Lung (tissue), 12 donors: ENCODE data around the gene PALS2. TPM values are rescaled to one million over a fixed set of nuclear protein-coding genes. Genes with fewer than 3 reads are reported as not detected.
A peak's percentile ranks its signal among the peaks of the same experiment; 100 is the strongest.

ENCODE experiments used
- ATAC-seq: fragments of 200-7000 bp; cut with Tn5 transposase; one replicate; pipeline ENCODE4 v1.9.1; 2020; ENCODE audit warnings: moderate number of reproducible peaks; ENCODE audit not compliant: insufficient read depth, low FRiP score
- DNase-seq, 3 donors: peaks; one replicate each; pipeline ENCODE4 v3.0.0-alpha.2; 2013 to 2017
- H3K27ac ChIP-seq, 2 donors: one replicate each; pipeline ENCODE4 v1.5.1; 2013; ENCODE audit warnings: mild to moderate bottlenecking in 2 of 2, moderate library complexity in 2 of 2, control low read depth in 1 of 2, inconsistent platforms in 1 of 2, low read depth in 1 of 2, low read length in 1 of 2
- H3K27me3 ChIP-seq, 3 donors: one replicate each; pipeline ENCODE4 v1.5.1; 2013; ENCODE audit warnings: low read length in 2 of 3; ENCODE audit not compliant: control insufficient read depth in 3 of 3, insufficient read depth in 3 of 3
- H3K36me3 ChIP-seq, 4 donors: one replicate each; pipeline ENCODE4 v1.5.1; 2013; ENCODE audit warnings: low read length in 4 of 4, mild to moderate bottlenecking in 1 of 4, moderate library complexity in 1 of 4; ENCODE audit not compliant: control insufficient read depth in 4 of 4, insufficient read depth in 4 of 4
- H3K4me1 ChIP-seq, 5 donors: one replicate each; pipeline ENCODE4 v1.5.1; 2013; ENCODE audit warnings: low read length in 5 of 5, mild to moderate bottlenecking in 2 of 5, moderate library complexity in 1 of 5; ENCODE audit not compliant: control insufficient read depth in 5 of 5, insufficient read depth in 5 of 5
- H3K4me3 ChIP-seq: one replicate; pipeline ENCODE4 v1.5.1; 2013; ENCODE audit warnings: mild to moderate bottlenecking, control low read depth, moderate library complexity
- H3K9ac ChIP-seq, 2 donors: one replicate each; pipeline ENCODE4 v1.5.1; 2013; ENCODE audit warnings: low read length in 2 of 2, control low read depth in 1 of 2; ENCODE audit not compliant: insufficient read depth in 1 of 2
- H3K9me3 ChIP-seq, 4 donors: one replicate each; pipeline ENCODE4 v1.5.1; 2013; ENCODE audit warnings: low read length in 3 of 4, mild to moderate bottlenecking in 1 of 4, moderate library complexity in 1 of 4; ENCODE audit not compliant: control insufficient read depth in 4 of 4, insufficient read depth in 3 of 4
- WGBS, 2 donors: extraction: QIAGEN DNeasy Blood & Tissue Kit; methylation state at CpG; one replicate each; pipeline ENCODE4 v1.1.7; 2013; 5-methylcytosine and 5-hydroxymethylcytosine counted together
- polyA plus RNA-seq, 2 donors: library from polyadenylated mRNA; stranded (reverse); fragments of 200-250 nt; gene quantifications; one replicate each; pipeline ENCODE4 v1.2.1, GENCODE V29; 2013
- total RNA-seq, 2 donors: library from RNA; depleted of rRNA in 1 of 2; stranded (reverse); fragments of >200 nt in 1 of 2; gene quantifications; one replicate each; pipeline ENCODE4 v1.2.1, GENCODE V29; 2014 to 2021
- TF ChIP-seq, protein P1 (sequence below): IDR thresholded peaks from 2 replicates; pipeline ENCODE4 v1.5.1; 2012; ENCODE audit warnings: mild to moderate bottlenecking; ENCODE audit errors: control extremely low read depth, extremely low read depth
- donor health status: control.
- donor health status: control.
- donor health status: Bipolar disorder and iron deficiency.
- donor health status: healthy.
- donor health status: DM: yes; HTN: yes; CAD: no.

PALS2 gene
- total and polyA plus RNA-seq, 4 donors: 2.4 to 23.0 (median 5.0) TPM

DNA sequence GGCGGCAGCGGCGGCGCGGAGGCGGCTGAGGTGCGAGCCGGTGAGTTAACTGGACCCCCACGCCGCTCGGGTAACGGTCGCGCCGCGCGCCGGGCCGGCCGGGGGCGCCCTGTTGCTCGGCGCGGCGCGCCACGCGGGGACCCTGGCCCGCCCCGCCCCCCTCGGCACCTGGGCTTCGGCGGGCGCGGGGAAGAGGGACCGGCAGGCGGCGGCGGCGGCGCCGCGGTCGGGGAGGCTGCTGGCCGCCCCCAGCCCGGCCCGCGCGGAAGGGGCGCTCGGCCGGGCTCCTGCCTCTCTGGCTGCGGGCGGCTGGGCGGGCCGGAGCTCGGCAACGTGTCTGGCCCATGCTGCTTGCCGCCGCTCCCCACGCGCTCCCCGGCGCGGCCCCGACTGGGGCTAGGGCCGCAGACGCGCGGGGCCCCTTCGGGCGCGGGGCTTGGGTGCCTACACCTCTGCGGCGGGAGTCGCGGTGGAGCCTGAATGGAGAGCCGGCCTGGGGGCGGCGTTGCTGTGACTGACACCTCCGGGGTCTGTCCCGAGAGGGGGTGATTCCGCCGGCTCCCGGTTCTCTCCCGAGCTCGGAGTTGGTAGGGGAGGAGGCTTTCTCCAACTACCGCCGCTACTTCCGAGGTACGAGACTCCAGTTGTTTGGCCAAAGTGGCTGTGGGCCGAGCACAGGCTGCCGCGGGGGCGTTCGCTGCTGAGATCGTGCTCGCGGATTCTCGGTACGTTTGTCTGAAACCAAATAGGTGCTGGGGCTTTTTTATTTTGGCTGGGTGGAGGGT is 494 bp downstream of the PALS2 start:
- Histone ChIP-seq H3K9ac (peak overlapping the region; percentile 27 to 29), H3K27ac (peak overlapping the region; percentile 26 to 52), H3K27me3 (peaks cover 0 to 28% (median 13%) of the 10 kb centered on the region in 3 donors), H3K36me3 (no peaks in the 10 kb centered on the region), H3K4me3 (peak overlapping the region; percentile 75), H3K4me1 (peaks cover 0 to 18% (median 4%) of the 10 kb centered on the region in 5 donors), H3K9me3 (no peaks in the 10 kb centered on the region)
- DNase-seq (peak; percentile 59 to 71 (median 69)), ATAC-seq (peak; percentile 23)
- 0 to 1% methylated on average over 52 to 101 of the region's 101 CpGs for WGBS, 2 donors
- TF ChIP-seq, protein P1, sequence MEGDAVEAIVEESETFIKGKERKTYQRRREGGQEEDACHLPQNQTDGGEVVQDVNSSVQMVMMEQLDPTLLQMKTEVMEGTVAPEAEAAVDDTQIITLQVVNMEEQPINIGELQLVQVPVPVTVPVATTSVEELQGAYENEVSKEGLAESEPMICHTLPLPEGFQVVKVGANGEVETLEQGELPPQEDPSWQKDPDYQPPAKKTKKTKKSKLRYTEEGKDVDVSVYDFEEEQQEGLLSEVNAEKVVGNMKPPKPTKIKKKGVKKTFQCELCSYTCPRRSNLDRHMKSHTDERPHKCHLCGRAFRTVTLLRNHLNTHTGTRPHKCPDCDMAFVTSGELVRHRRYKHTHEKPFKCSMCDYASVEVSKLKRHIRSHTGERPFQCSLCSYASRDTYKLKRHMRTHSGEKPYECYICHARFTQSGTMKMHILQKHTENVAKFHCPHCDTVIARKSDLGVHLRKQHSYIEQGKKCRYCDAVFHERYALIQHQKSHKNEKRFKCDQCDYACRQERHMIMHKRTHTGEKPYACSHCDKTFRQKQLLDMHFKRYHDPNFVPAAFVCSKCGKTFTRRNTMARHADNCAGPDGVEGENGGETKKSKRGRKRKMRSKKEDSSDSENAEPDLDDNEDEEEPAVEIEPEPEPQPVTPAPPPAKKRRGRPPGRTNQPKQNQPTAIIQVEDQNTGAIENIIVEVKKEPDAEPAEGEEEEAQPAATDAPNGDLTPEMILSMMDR: no peak

DNA sequence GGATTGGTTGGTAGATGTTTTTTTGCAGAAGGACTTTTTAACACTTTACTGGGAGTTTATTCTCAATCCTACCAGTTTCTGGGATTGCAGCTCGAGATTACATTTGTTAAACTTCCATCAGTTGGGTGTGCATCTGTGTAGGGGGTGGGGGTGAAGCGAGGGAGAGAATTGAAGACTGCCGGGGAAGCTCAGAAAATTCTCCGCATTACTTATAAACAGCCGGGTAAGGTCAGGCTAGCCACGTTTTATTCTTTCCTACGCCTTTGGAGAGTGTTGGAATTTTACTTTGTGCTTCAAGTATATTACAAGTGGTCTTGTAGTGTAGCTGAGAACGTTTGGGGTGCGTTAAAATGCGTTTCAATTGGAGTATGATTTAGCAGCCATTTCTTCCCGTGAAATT is 1.1 kb downstream of the PALS2 start:
- Histone ChIP-seq H3K27ac (no peak overlapping the region), H3K4me1 (peaks cover 0 to 18% (median 4%) of the 10 kb centered on the region in 5 donors), H3K27me3 (peaks cover 0 to 22% (median 13%) of the 10 kb centered on the region in 3 donors), H3K4me3 (peak overlapping the region; percentile 75), H3K36me3 (no peaks in the 10 kb centered on the region), H3K9ac (peak overlapping the region; percentile 27 to 29), H3K9me3 (no peaks in the 10 kb centered on the region)
- DNase-seq (peak; percentile 35 to 56 (median 55)), ATAC-seq (no peak)
- TF ChIP-seq, protein P1: no peak
- WGBS, 2 donors: 7 to 10% methylated on average over 11 of the region's 11 CpGs

DNA sequence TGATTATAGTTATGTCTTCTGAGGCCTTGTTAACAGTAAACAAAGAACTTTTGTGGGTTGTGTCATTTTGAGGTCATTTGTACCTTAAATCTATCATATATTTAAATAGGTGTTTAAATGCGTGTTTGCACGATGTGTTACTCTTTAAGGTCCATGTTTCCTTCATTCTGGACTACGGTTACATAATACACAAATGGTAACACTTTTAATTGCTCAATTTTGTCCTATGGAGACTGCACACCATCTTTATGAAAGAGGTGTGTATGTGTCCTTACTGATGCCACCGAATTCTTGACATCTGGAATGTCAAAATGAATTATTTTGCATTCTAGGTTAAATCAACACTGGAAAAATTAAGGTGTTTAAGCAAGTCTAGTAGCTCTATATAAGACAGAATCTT is 1.7 kb downstream of the PALS2 start:
- H3K9ac ChIP-seq: peak overlapping the region in 1 of 2 donors; percentile 27
- H3K27ac ChIP-seq: no peak overlapping the region
- DNase-seq (no peak), ATAC-seq (no peak)
- H3K4me3 ChIP-seq: no peak overlapping the region
- peaks cover 0 to 18% (median 4%) of the 10 kb centered on the region in 5 donors for H3K4me1 ChIP-seq
- H3K36me3 ChIP-seq: no peaks in the 10 kb centered on the region
- no peaks in the 10 kb centered on the region for H3K9me3 ChIP-seq
- TF ChIP-seq, protein P1: no peak
- peaks cover 0 to 18% (median 8%) of the 10 kb centered on the region in 3 donors for H3K27me3 ChIP-seq
- WGBS, 2 donors: 63 to 75% methylated on average over 4 of the region's 4 CpGs
